Fibroblast of the aortic adventitia (primary cell): Measurements from ENCODE around the gene TIMM21. TPM values are rescaled to one million over a fixed set of nuclear protein-coding genes. Genes with fewer than 3 reads are reported as not detected.

Experiments used
- DNase-seq: peaks from one replicate; pipeline ENCODE4 v3.0.0-alpha.2; 2010; ENCODE audit warnings: low read depth
- H3K4me3 ChIP-seq: 2 replicates; pipeline ENCODE4 v1.5.1; 2011; ENCODE audit warnings: low read depth, mild to moderate bottlenecking, control low read depth, low read length, moderate library complexity
- CTCF ChIP-seq: IDR thresholded peaks from 2 replicates; pipeline ENCODE4 v1.5.1; 2011; ENCODE audit warnings: mild to moderate bottlenecking, low read length, control low read depth, inconsistent platforms; ENCODE audit not compliant: insufficient read depth
- total RNA-seq: library from RNA; depleted of rRNA; stranded (reverse); fragments of >200 nt; gene quantifications from 2 replicates; pipeline ENCODE4 v1.2.3, GENCODE V29; 2012; ENCODE audit warnings: low replicate concordance

TIMM21 gene
- total RNA-seq, 1 donor: 34.5 TPM

GRCh38 chr18:74194691-74195090, 46.4 kb downstream of the TIMM21 start:
- no peak overlapping the region for H3K4me3 ChIP-seq
- peak; percentile 15 for DNase-seq
- TF ChIP-seq CTCF: no peak

GRCh38 chr18:74196220-74197119, 48.1 kb downstream of the TIMM21 start:
- H3K4me3 ChIP-seq: peak overlapping the region; percentile 36
- peak; percentile 82 for TF ChIP-seq CTCF
- peak; percentile 80 for DNase-seq

GRCh38 chr18:74197705-74198341, 49.5 kb downstream of the TIMM21 start:
- no peak overlapping the region for H3K4me3 ChIP-seq
- TF ChIP-seq CTCF: no peak
- no peak for DNase-seq

GRCh38 chr18:74198453-74198852, 50.1 kb downstream of the TIMM21 start:
- H3K4me3 ChIP-seq: no peak overlapping the region
- TF ChIP-seq CTCF: no peak
- DNase-seq: no peak

- no peak overlapping the region for H3K4me3 ChIP-seq
- no peak for TF ChIP-seq CTCF
- DNase-seq: no peak
These were observed 52.5 kb downstream of the TIMM21 start for GRCh38 chr18:74200780-74201179.

- DNase-seq: no peak
- no peak for TF ChIP-seq CTCF
- no peak overlapping the region for H3K4me3 ChIP-seq
These were observed 55.5 kb downstream of the TIMM21 start for GRCh38 chr18:74203811-74204210.
